Measurements from ENCODE around the gene FBXL19. TPM values are rescaled to one million over a fixed set of nuclear protein-coding genes. Genes with fewer than 3 reads are reported as not detected.

FBXL19 gene
- 15.2 and 15.4 TPM in 2 replicates for total RNA-seq

GRCh38 chr16:30923554-30924075 is at the start of gene FBXL19:
FBXL19 (plus strand) TSS chr16:30923572; CDS start chr16:30925755, 2,183 bp downstream.

GRCh38 chr16:30893744-30894539 is 29.4 kb upstream of the FBXL19 start, which contains the start of gene BCL7C:
BCL7C (minus strand) TSS chr16:30894077; CDS start chr16:30893944, 133 bp downstream.

GRCh38 chr16:30896261-30896888 is 27.0 kb upstream of the FBXL19 start, which contains the start of gene CTF1:
CTF1 (plus strand) TSS chr16:30896614; CDS start chr16:30896644, 30 bp downstream.

GRCh38 chr16:30948667-30949649 is 25.6 kb downstream of the FBXL19 start, which contains the start of gene ORAI3:
ORAI3 (plus strand) TSS chr16:30949068; CDS start chr16:30949290, 222 bp downstream.

DNA sequence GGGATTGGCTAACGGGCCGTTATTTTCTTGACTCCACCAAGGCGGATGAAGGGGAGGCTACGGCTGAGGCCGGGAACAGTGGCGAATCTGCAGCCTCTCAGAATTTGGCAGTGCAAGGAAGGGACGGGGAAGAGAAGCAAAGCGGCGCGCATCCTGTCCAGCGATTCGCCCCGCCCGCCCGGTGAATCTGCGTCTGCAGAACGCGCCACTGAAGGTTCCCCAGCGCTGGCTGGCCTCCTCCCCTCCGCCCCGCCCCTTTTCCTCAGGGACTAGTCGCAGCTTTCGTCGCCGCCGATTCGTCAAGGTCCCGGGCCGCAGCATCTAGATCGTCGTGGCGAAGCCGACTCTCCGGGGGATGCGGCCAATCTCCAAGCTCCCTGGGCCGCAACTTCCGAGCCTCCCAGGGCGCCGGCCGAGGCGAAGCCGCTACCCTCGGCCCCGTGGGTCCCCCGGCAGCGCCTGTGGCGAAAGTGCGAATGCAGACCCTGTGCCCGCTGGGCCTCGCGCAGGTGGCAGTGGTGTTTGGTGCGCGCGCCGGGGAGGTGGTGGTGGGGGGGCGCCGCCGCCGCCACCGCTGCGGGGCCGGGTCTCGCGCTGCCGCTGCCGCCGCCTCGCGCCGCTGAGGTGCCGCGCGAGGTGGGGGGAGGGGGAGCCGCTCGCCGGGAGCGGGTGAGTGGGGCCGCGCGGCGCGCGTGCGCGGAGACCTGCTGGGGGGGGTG is 34.2 kb downstream of the FBXL19 start, which contains the start of gene SETD1A:
Gene SETD1A, plus strand, starts transcription at position 299 of the 719 bp plus-strand sequence. CDS start 978 bp downstream, outside the sequence.

GRCh38 chr16:30984669-30985400 is 61.5 kb downstream of the FBXL19 start, which contains the start of gene HSD3B7:
HSD3B7 (plus strand) TSS chr16:30985207; CDS start chr16:30985659, 452 bp downstream.

Other genes starting within 250 kb of the FBXL19 start
- gene SRCAP, start 224.4 kb upstream of the FBXL19 start, total RNA-seq: 16.7 and 23.7 TPM in 2 replicates
- 20.7 and 28.4 TPM in 2 replicates for gene PHKG2, start 175.1 kb upstream of the FBXL19 start, total RNA-seq
- gene CFAP119, start 161.5 kb upstream of the FBXL19 start, total RNA-seq: 1.3 and 1.4 TPM in 2 replicates
- gene RNF40, start 161.2 kb upstream of the FBXL19 start, total RNA-seq: 68.8 and 74.6 TPM in 2 replicates
- 6.7 TPM in 2 replicates for gene ZNF629, start 136.4 kb upstream of the FBXL19 start, total RNA-seq
- gene BCL7C, start 29.5 kb upstream of the FBXL19 start, total RNA-seq: 37.0 and 39.4 TPM in 2 replicates
- 0.33 TPM in 1 of 2 replicates, not detected in the other for gene CTF1, start 27.0 kb upstream of the FBXL19 start, total RNA-seq
- gene ORAI3, start 25.5 kb downstream of the FBXL19 start, total RNA-seq: 17.9 and 27.5 TPM in 2 replicates
- 4.1 and 4.2 TPM in 2 replicates for gene SETD1A, start 34.2 kb downstream of the FBXL19 start, total RNA-seq
- gene HSD3B7, start 61.6 kb downstream of the FBXL19 start, total RNA-seq: 16.7 and 17.7 TPM in 2 replicates
- gene STX1B, start 87.1 kb downstream of the FBXL19 start, total RNA-seq: 0.05 and 0.93 TPM in 2 replicates
- 30.7 and 32.6 TPM in 2 replicates for gene STX4, start 110.0 kb downstream of the FBXL19 start, total RNA-seq
- gene ZNF668, start 150.7 kb downstream of the FBXL19 start, total RNA-seq: 12.3 and 13.6 TPM in 2 replicates
- gene ZNF646, start 150.8 kb downstream of the FBXL19 start, total RNA-seq: 9.9 and 10.0 TPM in 2 replicates
- 1.2 and 1.5 TPM in 2 replicates for gene PRSS53, start 165.4 kb downstream of the FBXL19 start, total RNA-seq
- gene VKORC1, start 171.2 kb downstream of the FBXL19 start, total RNA-seq: 144 and 177 TPM in 2 replicates
- 71.9 and 81.6 TPM in 2 replicates for gene BCKDK, start 184.8 kb downstream of the FBXL19 start, total RNA-seq
- gene KAT8, start 194.1 kb downstream of the FBXL19 start, total RNA-seq: 30.0 and 31.8 TPM in 2 replicates
- not detected in 2 replicates for gene PRSS8, start 212.2 kb downstream of the FBXL19 start, total RNA-seq
- gene PRSS36, start 226.5 kb downstream of the FBXL19 start, total RNA-seq: 0.25 TPM in 1 of 2 replicates, not detected in the other

Data from mammary microvascular endothelial cell (primary cell).